SU-DHL-6 (cell line): ENCODE results near the gene CD200R1L.

Experiments
- H2AFZ ChIP-seq: fragments of 200-600 bp; sonication (generic); 2 replicates; pipeline ENCODE4 v1.6.1; 2014; ENCODE audit warnings: low read depth, mild to moderate bottlenecking, moderate library complexity, mixed read lengths, antibody characterized with exemption, low read length; ENCODE audit not compliant: severe bottlenecking
- H3F3A ChIP-seq: fragments of 200-600 bp; shearing (Covaris generic); 2 replicates; pipeline ENCODE4 v1.6.0; 2016; ENCODE audit warnings: antibody characterized with exemption, mild to moderate bottlenecking; ENCODE audit not compliant: insufficient read depth
- H3K27ac ChIP-seq: fragments of 200-600 bp; sonication (generic); 2 replicates; pipeline ENCODE4 v1.5.1; 2016; ENCODE audit warnings: low read depth, mild to moderate bottlenecking, low read length, moderate library complexity, mixed read lengths
- H3K27me3 ChIP-seq: fragments of 200-600 bp; sonication (generic), shearing (Covaris generic); 2 replicates; pipeline ENCODE4 v1.6.0; 2014; ENCODE audit warnings: mild to moderate bottlenecking, low read length
- H3K36me3 ChIP-seq: fragments of 200-600 bp; sonication (generic); 2 replicates; pipeline ENCODE4 v1.6.1; 2014; ENCODE audit warnings: mild to moderate bottlenecking, low read length, mixed read lengths
- H3K4me2 ChIP-seq: fragments of 300-600, 200-600 bp; shearing (Covaris generic), sonication (generic); 2 replicates; pipeline ENCODE4 v1.6.0; 2014; ENCODE audit warnings: low read length, low read depth, mild to moderate bottlenecking; ENCODE audit not compliant: poor library complexity, severe bottlenecking
- H3K4me3 ChIP-seq: fragments of 200-600 bp; sonication (generic); 2 replicates; pipeline ENCODE4 v1.5.1; 2014; ENCODE audit warnings: antibody characterized with exemption, low read length, mild to moderate bottlenecking, mixed read lengths; ENCODE audit not compliant: insufficient read depth, poor library complexity, severe bottlenecking
- H3K79me2 ChIP-seq: fragments of 200-600 bp; sonication (generic); 2 replicates; pipeline ENCODE4 v1.6.1; 2014; ENCODE audit warnings: mild to moderate bottlenecking, low read length, moderate library complexity; ENCODE audit not compliant: insufficient read depth
- H3K9ac ChIP-seq: fragments of 200-600 bp; sonication (generic); 2 replicates; pipeline ENCODE4 v1.7.0; 2014; ENCODE audit warnings: mild to moderate bottlenecking, low read length
- H3K9me2 ChIP-seq: fragments of 200-600 bp; sonication (generic); replicated peaks from 2 replicates; pipeline ENCODE4 v1.6.1; 2014; ENCODE audit warnings: low read length; ENCODE audit not compliant: insufficient read depth
- H3K9me3 ChIP-seq: fragments of 200-600 bp; sonication (generic); 2 replicates; pipeline ENCODE4 v1.6.1; 2014; ENCODE audit warnings: low read length, mixed read lengths; ENCODE audit not compliant: insufficient read depth
- H4K20me1 ChIP-seq: fragments of 200-600 bp; sonication (generic); 2 replicates; pipeline ENCODE4 v1.6.1; 2014; ENCODE audit warnings: low read depth, mild to moderate bottlenecking, antibody characterized with exemption, low read length, moderate library complexity, mixed read lengths
- CTCF ChIP-seq: fragments of 200-600 bp; sonication (generic); IDR thresholded peaks from one replicate; pipeline ENCODE4 v1.5.1; 2017; ENCODE audit warnings: antibody characterized with exemption, mild to moderate bottlenecking, low read length, moderate library complexity; ENCODE audit not compliant: insufficient read depth, poor library complexity, severe bottlenecking
- EZH2phosphoT487 ChIP-seq: fragments of 200-600 bp; sonication (generic), shearing (Covaris generic); conservative IDR thresholded peaks from 2 replicates; pipeline ENCODE4 v1.6.1; 2018; ENCODE audit warnings: mild to moderate bottlenecking, antibody characterized with exemption, low read length, moderate library complexity, mixed read lengths

Gene CD200R1L

GRCh38 chr3:112813723-112814171, 32.9 kb downstream of the CD200R1L start:
- Histone ChIP-seq H3K79me2 (no peaks in the 10 kb centered on the region), H3K36me3 (no peaks in the 10 kb centered on the region), H3K4me2 (peak overlapping the region; percentile 64), H3K9me3 (0 out of 2 replicates have a peak, but pooled peaks cover under 1% of the 10 kb centered on the region), H3K4me3 (peak overlapping the region; percentile 36), H2AFZ (peak overlapping the region; percentile 23), H3K27ac (peak overlapping the region; percentile 70), H3K9ac (no peak overlapping the region), H3K9me2 (no peaks in the 10 kb centered on the region), H4K20me1 (no peaks in the 10 kb centered on the region), H3F3A (peaks cover 23% of the 10 kb centered on the region), H3K27me3 (no peaks in the 10 kb centered on the region)
- peak; percentile 22 for TF ChIP-seq CTCF
- TF ChIP-seq EZH2phosphoT487, result no peak

GRCh38 chr3:112813016-112813415, 33.6 kb downstream of the CD200R1L start:
- no peaks in the 10 kb centered on the region for H3K36me3 ChIP-seq
- no peaks in the 10 kb centered on the region for H4K20me1 ChIP-seq
- H3K4me3 ChIP-seq, result no peak overlapping the region
- H3K9ac ChIP-seq, result no peak overlapping the region
- no peaks in the 10 kb centered on the region for H3K27me3 ChIP-seq
- no peak for TF ChIP-seq EZH2phosphoT487
- no peak for TF ChIP-seq CTCF
- no peaks in the 10 kb centered on the region for H3K79me2 ChIP-seq
- peak overlapping the region; percentile 64 for H3K4me2 ChIP-seq
- no peak overlapping the region for H2AFZ ChIP-seq
- H3F3A ChIP-seq, result peaks cover 23% of the 10 kb centered on the region
- H3K9me3 ChIP-seq, result no peaks in the 10 kb centered on the region
- peak overlapping the region; percentile 70 for H3K27ac ChIP-seq
- no peaks in the 10 kb centered on the region for H3K9me2 ChIP-seq

- Histone ChIP-seq H3K79me2 (no peaks in the 10 kb centered on the region), H3K4me3 (no peak overlapping the region), H3K36me3 (no peaks in the 10 kb centered on the region), H3K27ac (no peak overlapping the region), H3K9me3 (no peaks in the 10 kb centered on the region), H3K27me3 (no peaks in the 10 kb centered on the region), H2AFZ (no peak overlapping the region), H4K20me1 (no peaks in the 10 kb centered on the region), H3K4me2 (no peak overlapping the region), H3K9me2 (no peaks in the 10 kb centered on the region), H3K9ac (no peak overlapping the region), H3F3A (peaks cover 23% of the 10 kb centered on the region)
- TF ChIP-seq EZH2phosphoT487 (no peak), CTCF (no peak)
These were observed 34.6 kb downstream of the CD200R1L start for GRCh38 chr3:112811917-112812660.
